Activated T-helper 9 cell treated with anti-CD3 and anti-CD28 coated beads, Interleukin-2, amount 50 U/mL, for 16 hours (primary cell): ENCODE results near the gene FLT4.

Experiments
- DNase-seq: peaks from one replicate; pipeline ENCODE4 v3.0.0-alpha.2; 2020; ENCODE audit warnings: low read depth

Gene FLT4

GRCh38 chr5:180591311-180591887 lies 58.0 kb downstream of the FLT4 start, which contains the start of gene SCGB3A1:
SCGB3A1 (minus strand) TSS chr5:180591499; CDS start chr5:180591462, 37 bp downstream.
- DNase-seq: no peak

GRCh38 chr5:180590543-180591310 lies 58.7 kb downstream of the FLT4 start:
- DNase-seq: no peak

DNA sequence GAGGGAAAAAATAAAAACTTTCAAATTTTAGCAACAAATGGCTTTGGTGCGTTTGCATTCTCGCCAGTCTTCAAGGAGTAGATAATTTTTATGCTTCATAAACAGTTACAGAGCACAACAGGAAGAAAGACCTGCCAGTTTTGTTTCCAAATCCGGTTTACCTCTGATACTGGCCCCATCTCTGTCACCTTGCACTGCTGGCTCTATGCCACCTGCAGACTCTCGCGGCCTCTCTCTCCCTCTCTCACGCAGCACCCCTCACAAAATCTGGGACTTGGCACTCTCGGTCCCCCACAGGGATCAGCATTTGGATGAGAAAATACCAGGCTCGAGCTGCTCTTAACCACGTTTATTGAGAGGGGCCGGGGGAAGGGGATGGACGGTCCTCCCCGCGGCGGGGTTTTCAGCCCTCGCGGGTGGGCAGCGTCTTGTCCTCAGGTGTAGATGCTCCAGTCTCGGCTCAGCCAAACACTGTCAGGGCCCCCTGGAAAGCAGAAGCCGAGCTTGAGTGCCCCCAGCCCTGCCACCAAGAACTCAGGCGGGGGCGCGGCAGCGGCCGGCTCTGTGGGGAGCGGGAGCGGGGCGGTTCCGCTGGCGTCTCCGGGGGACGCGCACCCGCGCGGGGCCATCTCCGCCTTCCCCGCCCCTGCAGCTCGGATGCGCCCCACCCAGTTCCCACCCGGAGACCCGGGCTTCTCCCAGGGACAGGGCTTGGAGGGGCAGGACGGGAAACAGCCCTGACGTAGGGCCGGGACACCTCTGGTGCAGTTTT lies 59.4 kb downstream of the FLT4 start:
- DNase-seq: no peak

GRCh38 chr5:180586870-180587269 lies 62.5 kb downstream of the FLT4 start:
- DNase-seq: no peak

GRCh38 chr5:180586204-180586603 lies 63.2 kb downstream of the FLT4 start:
- no peak for DNase-seq

DNA sequence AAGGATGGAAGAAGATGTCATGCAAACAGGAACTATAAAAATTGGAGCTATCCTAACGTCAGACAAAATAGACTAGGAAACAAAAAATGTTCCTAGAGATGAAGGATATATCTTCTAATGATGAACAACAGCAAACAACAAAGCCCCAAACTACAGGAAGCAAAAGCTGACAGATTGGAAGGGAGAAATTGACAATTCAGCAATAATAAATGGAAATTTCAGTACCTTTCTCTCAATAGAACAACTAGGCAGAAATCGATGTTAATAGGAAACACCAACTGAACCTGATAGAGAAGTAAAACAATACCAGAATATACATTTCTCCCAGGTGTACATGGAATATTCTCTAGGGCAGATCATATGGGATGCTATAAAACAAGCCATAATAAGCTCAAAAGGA lies 65.7 kb downstream of the FLT4 start:
- DNase-seq: no peak

- DNase-seq: no peak
Measured at GRCh38 chr5:180580681-180581080, 68.7 kb downstream of the FLT4 start.

DNA sequence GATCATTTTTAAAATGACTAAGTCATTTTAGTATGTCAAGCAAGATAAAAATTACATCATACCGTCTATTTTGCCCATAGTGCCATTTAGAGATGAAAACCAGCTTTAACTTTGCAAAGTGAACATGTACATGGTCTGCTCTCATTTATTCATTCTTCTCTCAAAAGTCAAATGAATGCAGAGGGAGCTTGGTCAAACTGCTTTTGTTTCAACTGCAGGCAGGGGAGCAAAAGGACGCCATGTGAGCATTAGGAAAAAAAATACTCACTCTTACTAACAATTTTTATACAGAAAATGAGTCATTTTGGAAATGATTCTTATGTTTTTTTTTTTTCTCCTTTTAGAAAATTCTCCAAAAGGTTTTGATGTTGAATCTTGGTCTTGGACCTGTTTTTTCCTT lies 73.8 kb downstream of the FLT4 start:
- no peak for DNase-seq

DNA sequence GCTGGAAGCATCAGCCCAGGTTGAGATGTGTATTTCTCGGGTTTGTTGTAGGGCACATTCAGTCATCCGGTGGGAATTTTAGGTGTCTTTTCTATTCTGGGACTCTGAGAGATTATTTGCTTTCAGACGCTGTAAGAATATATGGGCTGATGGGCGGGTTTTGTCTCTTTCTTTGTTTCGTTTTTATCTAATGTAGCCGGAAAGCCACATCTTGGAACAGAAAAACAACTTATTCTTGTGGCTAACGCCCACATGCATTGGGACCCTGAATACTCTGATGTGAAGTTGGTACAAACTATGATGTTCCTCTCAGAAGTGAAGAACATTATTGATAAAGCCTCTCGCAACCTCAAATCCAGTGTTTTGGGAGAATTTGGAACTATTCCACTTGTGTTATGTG lies 80.5 kb downstream of the FLT4 start:
- no peak for DNase-seq

DNA sequence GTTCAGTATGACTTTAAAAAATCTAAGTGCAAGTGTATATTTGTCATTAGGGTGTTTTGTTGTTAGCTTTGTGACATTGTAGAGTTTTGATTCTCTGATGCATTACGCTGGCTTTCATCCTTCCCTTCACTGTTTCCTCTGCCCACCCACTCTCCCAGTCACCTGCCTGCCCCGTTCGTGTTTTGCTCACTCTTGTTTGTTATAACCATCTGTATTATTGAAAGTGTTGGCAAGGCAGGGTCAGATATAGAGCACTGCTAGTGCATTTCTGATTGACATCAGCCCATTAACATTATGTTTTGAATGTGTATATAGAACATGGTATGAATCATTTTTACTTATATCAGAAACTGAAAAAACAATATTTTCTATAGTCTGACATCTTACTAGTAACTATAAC lies 85.4 kb downstream of the FLT4 start:
- DNase-seq: no peak

DNA sequence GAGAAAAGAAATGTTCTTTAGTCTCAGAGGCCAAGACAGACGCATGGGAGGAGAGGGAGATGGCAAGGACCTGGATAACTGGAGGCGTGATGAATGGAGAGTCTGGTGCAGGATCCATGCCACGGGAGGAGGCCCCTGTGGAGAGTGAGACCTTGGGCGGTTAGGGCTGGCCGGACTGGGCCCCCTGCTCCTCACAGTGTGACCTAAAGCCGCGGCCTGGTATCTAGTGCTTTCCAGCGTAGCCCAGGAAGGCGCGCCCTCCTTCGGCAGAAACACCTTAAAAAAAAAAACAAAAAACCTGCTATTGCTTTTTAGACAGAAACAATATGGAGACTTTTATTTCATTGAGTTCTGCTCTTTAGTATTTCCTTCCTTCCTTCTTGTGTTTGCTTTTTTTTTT lies 91.2 kb downstream of the FLT4 start:
- no peak for DNase-seq

DNA sequence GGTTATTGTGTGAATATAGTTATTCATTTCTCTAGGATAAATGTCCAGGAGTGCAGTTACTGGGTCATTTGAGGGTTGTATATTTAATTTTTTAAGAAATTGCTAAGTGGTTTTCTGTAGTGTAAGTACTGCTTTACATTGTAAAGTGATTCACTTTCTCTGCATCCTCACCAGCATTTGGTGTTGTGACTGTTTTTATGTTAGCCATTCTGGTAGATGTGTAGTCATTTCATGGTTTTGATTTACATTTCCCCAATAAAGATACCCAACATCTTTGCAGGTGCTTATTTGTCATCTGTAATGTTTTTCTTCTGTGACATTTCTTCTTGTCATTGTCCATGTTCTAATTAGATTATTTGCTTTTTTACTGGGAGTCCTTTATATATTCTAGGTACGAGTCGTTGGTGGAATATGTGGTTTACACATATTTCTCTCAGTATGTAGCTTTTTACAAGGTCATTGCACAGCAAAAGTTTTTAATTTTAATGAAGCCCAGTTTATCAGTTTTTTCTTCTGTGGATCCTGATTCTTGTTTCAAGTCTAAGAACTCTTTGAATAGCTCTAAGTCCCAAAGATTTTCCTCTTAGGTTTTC lies 92.1 kb downstream of the FLT4 start:
- no peak for DNase-seq

DNA sequence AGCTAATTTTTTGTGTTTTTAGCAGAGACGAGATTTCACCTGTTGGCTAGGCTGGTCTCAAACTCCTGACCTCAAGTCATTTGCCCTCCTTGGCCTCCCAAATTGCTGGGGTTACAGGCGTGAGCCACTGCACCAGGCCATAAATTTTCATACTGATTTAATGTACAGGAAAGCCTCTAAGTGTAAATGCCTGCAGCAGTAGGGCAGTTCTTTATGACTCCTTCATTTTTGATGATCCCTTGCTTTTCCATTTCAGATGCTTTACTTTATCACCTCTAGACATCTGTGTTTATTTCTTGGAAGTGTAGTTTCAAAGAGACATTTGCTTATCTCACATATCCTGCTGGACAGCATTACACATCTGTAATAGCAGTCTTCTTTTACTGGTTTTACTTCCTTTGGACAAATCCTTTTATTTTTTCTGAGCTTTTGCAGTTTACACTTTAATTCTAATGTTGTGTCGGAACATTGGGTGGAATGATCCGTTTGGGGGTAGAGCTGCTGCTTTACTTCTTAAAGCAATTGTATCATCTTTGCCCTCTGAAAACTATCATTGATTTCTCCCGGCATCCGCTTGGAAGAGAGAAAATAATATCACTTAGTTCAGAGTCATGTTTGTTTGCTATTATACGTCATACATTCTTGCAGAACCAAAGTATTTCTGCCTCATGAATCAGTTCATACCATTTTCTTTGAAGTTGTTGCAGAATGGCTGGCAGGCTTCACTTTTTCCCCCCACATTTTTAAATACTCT lies 94.1 kb downstream of the FLT4 start:
- DNase-seq: no peak

GRCh38 chr5:180553530-180553929 lies 95.9 kb downstream of the FLT4 start:
- no peak for DNase-seq
